ENCODE measurements around the gene CLCN6.
A peak's percentile ranks its signal among the peaks of the same experiment; 100 is the strongest.
"Not testable (repeated sequence)": the region's sequence is repeated elsewhere in the genome, so short reads cannot be mapped to it uniquely, and the experiment has no call there.

CLCN6 gene

DNA sequence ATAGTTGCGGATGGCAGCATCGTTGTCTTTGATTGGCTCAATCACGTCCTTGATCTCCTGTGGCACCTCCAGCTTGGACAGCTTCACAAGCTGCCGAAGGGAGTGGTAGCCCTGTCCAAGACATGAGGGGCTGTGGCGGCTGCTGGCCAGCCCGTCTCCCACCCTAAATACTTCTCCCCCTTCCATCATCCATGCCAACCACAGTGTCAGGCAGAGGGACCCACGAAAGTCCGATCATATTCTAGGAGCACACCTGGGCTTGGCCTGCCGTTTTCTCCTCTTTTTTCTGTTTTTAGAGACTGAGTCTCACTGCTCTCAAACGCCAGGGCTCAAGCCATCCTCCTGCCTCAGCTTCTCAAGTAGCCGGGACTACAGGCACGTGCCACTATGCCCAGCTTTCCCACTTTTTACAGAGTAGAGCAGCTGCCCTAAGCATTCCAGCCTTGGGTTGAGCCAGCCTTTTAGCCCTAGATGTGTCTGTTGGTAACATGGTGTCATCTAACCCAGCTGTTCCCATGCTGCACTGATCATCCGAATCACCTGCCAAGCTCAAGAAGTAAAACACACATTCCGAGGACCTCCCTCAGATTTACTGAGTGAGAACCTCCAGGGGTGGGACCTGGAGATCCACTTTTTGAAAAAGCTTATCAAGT, 10.6 kb upstream of the CLCN6 start:
- no peak for DNase-seq (ENCODE audit: low spot score)

DNA sequence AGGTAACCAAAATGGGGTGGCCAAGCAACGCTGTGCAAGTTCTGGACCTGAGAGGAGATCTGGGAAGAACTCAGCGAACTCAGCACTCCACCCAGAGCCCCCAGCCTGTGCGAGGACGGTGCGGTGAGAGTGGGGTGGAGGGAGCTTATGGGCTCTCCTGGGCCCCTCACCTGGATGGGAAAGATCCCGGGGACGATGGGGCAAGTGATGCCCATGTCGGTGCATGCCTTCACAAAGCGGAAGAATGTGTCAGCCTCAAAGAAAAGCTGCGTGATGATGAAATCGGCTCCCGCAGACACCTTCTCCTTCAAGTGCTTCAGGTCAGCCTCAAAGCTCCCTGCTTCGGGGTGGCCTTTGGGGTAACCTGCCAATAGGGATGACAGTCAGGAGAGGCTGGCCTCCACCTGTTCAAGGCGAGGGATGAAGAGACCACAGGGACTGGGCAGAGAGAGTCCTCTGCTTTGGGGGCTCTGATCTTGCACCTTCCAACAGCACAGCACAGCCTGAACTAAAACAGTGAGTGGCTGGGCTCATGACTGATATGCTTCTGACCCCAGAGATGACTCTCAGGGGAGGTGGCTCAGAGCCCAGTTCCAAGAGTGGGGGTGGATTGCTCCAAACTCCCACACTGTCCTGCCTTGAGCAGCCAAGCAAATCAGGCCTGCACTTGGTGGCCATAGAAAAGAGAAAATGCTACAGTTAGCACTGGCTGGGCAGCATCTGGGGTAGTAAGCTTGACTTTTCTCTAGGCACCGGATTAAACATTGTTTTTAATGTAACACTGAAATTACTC, 9.8 kb upstream of the CLCN6 start:
- DNase-seq (ENCODE audit: low spot score) = no peak

DNA sequence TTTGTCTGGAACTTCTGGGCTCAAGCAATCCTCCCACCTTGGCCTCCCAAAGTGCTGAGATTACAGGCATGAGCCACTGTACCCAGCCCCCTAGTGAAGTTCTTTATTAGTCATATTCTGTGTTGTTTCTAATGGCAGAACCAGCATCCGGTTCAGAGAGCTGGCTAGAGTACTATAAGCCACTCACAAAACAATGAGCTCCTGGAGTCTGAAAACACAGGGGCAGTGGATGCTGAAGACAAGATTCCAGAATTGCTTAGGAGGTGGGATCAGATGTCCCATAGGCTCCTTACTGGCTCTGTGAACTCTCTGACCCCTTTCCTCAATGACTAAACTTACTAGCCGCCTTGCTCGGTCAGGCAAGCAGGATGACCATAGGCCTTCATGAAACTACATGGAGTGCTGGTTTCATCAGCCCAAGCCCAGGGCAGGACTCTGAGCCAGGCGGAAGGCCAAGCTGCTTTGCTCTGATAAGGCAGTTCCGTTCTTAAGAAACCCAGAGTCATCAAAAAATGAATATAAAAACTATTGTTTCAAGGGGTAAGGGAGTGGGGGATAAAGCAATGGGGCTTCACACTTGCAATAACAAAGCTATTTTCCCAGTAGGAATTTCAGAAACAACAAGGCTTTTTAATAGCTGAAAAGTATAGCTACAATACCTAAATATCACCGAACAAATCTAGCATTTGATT, 8.3 kb upstream of the CLCN6 start:
- no peak for DNase-seq (ENCODE audit: low spot score)

DNA sequence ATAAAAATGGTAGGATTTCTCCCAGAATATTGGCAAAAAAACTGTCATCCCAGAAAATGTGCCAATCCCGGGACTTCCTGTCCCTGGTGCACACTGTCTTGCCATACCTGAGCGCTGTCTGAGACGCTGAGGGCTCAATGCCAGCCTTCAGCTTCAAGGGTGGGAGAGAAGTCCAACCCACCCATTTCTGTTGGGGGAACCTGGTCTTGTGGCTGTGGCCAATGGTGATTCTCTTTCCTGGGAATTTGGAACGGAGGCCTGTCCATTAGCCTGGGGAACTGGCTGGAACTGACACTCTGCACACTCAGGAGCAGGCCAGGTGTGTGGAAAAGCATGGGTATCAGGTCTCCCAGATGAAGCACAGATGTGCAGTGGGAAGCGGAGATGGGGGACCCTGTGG, 6.9 kb upstream of the CLCN6 start:
- DNase-seq (ENCODE audit: low spot score) = no peak

DNA sequence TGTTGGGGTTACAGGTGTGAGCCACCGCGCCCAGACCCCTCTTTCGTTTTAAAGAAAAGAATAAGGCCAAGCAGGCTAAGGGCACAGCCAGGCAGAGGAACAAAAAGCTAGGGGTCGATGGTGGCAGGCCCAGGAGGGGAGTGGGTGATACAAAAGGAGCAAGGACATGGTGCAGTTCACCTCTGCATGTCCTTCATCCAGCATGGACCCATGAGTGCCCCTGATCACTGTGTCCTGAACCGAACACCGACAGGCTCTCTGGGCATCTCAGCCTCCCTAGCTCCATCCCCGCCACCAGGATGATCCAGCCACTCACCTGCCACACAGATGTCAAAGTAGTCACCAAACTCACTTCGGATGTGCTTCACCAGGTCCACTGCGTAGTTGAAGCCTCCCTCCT, 6.1 kb upstream of the CLCN6 start:
- no peak for DNase-seq (ENCODE audit: low spot score)

DNA sequence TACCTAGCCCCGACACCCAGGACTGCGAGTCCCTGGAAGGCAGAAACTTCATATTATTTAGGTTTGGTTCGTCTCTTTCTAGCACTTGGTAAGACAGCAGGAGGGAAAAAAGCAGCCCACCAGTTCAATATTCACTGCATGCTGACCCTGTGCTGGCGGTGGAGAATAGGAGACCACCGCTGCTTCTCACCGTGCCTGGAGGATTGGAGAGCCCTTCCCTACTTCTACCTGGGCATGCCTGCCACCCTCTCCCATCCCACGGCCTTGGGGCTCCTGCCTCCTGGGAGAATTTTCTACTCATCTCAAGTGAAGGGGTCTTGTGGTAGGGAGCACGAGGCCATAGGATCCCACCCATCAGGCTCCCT, 5.6 kb upstream of the CLCN6 start:
- DNase-seq (ENCODE audit: low spot score) = no peak

DNA sequence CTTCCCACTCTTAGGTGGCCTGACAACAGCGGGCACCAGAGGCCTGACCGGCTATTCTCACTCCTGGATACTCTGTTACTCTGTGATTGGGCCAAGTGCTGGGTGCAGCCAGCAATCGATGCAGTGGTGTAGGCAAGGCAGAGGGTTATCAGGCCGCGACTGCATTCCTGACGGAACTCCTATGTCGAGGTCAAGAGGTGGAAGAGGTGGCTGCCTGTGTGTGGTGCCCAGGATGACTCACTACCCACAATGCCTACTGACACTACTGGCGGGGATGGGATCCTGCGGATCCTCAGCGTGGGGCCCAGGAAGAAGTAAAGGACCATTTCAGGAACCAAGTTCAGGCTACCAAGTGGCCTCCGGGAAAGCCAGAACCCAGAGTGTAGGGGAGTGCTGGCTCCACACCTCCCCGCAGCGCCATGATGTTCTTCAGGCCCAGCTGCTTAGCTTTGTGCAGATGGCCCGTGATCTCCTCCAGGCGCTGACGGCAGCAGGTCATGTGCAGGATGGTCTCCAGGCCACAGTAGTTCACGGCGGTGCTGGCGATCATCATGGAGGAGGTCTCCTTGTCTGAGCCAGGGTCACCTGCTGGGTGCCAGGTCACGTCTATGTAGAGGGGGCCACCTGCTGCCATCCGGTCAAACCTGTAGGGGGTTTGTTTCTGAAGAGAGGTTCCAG, 5.1 kb upstream of the CLCN6 start:
- no peak for DNase-seq (ENCODE audit: low spot score)

DNA sequence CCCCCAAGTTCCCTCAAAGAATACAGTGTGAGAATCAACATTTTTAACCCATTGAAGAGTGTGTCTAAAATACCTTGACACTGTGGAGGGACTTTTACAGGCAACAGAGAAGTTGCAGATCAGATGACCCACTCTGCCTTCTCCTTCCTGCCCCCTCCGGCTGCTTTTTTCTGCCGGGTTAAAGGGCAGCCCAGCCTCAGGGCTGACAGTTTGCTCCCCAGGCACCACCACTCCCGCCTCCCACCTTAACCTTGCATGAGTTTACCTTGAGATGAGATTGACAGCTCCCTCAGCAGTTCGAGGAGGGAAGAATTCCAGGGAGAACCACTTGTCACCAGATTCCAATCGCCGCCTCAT, 3.4 kb upstream of the CLCN6 start:
- peak; percentile 49 for DNase-seq (ENCODE audit: low spot score)

DNA sequence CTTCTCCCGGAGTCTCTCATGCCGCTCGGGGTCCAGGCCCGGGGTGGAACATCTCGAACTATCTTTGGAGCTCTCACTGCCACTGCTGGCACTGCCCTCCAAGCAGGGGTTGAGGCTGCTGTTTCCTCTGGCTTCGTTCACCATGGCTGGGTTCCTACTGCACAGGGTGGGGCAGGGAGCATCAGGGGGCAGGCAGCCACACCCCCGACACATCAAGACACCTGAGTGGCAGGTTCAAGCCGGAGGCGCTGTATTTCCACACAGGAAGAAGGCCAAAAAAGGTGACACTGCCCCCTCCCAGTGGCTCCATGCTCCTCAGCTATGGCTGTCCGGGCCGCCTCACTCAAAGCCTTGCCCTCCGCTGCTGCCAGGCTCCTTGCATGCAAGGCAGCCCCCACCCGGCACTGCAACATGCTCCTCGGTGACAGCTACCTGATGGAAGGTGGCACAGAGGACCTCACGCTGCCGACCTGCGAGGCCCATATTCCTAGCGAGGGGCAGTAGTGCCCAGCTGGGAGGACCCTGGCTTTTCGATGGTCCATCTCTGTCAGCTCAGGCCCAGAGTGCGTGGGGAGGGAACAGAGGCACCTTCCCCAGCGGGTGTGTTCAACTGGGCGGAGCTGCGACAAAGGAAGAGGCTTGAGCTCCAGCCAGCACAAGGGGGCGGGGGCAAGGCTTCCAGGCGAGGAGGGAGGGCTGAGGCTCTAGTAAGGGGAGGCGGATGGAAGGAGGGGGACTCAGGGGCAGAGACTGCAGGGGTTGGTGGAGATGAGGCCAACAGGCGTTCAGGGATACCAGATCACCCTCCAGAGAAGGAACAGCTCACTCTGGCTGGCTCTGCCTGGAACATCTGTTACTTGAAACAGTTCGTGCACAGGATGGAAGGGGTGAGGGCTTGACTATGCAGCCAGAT, 2.8 kb upstream of the CLCN6 start:
- DNase-seq (ENCODE audit: low spot score) = peak; percentile 91

DNA sequence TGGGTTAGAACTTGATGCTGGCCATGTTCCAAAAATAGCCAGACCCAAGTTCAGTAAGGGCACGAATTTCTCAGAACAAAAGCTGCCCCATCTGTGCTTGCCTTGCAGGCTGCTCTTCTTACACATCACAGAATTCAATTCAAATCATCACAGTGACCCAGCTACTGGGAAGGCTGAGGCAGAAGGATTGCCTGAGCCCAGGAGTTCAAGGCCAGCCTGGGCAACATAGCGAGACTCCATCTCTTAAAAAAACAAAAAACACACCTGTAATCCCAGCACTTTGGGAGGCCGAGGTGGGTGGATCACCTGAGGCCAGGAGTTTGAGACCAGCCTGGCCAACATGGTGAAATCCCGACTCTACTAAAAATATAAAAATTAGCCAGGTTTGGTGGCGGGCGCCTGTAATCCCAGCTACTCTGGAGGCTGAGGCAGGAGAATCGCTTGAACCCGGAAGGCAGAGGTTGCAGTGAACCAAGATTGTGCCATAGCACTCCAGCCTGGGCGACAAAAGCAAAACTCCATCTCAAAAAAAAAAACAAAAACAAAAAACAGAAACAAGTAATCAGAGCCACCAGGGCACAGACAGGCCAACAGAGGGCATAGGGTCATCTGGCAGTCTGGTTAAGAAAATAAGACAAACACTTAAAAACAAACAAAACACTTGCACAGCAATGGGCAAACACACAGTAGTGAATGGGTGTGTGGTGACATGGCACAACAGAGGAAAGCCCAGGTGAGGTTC, 1.9 kb upstream of the CLCN6 start:
- DNase-seq (ENCODE audit: low spot score) = not testable (repeated sequence)

DNA sequence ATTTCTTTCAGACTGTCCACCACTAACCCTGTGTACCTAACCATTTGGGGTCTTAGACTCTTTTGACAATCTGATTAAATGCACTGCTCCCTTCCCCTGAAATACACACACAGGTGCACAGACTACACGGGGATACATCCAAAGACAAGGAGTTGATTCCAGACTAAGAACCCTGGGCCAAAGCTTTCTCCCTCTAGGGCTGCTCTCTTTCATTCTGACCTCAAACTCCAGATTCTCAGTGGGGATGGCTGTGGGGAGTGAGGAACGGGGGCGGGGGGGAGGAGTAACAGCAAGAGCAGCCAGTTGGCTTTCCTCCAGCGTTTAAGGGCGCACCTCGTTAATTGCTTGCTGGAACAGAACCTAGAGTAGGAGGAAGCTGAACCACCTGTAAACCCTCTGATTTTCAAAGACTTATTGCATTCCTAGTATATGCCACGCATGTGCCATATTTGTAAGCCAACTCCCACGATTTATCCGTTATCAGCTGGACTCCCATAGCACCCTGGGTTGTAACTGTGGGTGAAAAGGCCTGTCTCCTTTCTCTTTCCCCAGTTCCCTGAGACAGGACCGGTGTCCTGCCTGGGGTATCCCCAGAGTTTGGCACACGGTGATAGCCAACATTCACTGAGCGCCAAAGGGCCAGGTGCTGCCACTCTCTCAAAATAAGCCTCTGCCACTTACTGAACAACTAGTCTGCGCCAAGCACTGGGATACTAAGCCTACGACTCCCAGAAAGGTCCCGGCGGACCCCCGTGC, 1.1 kb upstream of the CLCN6 start:
- DNase-seq (ENCODE audit: low spot score) = no peak

DNA sequence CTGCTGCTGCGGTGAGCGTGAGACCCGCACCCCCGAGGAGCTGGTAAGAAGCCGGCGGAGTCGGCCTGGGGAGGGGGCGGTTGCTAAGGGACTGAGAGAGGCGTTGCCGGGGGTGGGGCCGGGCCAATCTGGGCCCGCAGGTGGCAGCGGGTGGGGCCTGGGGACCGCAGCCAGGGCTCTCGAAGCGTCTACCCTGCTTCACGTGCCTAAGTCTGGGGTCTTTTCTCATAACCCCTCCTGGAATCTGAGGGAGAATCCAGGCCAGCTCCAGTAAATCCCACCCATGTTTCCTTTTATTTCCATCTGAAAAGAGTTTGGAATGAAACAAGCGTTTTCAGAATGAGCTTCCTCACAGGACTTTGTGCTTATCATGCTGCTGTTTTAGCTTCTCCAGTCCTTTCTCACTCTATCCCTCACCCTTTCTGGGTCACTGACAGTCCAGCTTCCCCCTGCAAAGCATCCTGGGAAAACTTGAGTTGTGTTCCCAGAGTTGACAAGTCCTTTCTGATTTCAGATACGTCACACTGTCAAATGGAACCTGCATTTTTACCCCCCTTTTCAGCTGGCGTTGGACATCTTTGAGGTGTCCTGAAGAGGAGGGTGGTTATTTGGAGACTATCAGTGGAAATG, 431 bp downstream of the CLCN6 start:
- DNase-seq (ENCODE audit: low spot score) = peak; percentile 55

DNA sequence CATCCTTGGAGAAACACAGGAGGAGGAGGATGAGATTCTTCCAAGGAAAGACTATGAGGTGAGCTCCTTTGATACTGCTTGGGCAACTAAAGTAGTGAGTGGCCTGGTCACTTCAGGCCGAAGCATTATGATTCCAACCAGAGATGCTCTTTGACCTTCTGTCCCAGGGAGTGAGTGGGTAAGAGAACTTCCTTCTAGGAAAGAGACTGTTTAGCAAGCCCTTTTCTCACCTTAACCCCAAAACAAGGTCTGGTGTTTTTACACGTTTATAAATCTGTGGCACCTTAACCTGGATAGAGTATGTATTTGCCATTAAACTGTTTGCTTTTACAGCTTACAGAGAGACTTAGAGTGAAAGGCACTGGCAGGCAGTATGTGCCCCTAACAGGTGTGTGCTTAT, 1.1 kb downstream of the CLCN6 start:
- DNase-seq (ENCODE audit: low spot score) = no peak

DNA sequence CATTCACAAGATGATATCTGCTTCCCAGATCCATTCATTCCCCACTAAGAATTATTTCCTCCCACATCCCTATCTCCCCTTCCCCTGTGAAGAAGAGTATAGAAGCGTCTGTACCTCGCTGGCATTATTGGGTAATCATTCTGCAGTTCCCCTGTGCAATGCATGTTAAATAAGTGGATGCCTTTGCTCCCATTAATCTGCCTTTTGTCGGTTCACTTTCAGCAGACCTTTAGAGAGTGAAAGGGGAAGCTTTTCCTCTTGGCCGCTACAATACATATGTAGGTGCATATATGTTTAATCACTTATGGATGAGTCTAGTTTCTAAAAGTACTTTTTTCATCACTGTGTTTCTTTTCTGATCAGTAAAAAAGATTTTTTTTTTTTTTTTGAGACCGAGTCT, 7.0 kb downstream of the CLCN6 start:
- no peak for DNase-seq (ENCODE audit: low spot score)

DNA sequence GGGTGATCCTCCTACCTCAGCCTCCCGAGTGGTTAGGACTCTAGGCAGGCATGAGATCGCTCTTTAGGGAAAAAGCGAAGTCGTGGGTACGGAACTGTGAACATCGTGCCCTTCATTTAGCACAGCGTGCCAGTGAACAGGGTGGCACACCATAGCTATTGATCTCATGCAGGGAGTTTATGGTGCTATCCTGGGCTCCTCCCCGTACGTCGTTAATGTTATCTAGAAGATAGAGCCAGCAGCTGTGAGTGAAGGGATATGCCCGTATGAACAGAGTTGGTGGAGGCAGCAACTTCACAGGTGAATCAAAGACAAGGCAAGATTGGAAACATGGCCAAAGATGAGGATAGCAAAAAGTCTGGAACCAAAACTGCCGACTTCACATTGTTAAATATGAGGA, 11.2 kb downstream of the CLCN6 start:
- DNase-seq (ENCODE audit: low spot score) = no peak

DNA sequence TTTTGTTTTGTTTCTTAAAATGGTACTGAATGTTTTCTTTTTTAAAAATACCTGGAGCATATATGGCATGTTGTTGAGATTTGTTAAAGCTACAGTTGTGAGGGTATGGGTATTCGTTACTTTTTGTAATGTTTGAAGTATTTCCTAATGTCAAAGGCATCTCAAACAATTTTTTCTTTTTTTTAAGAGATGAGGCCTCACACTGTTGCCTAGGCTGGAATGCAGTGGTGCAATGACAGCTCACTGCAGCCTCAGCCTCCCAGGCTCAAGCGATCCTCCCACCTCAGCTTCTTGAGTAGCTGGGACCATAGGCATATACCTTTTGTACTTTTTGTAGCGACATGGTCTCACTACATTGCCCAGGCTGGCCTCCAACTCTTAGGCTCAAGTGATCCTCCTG, 16.1 kb downstream of the CLCN6 start:
- DNase-seq (ENCODE audit: low spot score) = no peak

DNA sequence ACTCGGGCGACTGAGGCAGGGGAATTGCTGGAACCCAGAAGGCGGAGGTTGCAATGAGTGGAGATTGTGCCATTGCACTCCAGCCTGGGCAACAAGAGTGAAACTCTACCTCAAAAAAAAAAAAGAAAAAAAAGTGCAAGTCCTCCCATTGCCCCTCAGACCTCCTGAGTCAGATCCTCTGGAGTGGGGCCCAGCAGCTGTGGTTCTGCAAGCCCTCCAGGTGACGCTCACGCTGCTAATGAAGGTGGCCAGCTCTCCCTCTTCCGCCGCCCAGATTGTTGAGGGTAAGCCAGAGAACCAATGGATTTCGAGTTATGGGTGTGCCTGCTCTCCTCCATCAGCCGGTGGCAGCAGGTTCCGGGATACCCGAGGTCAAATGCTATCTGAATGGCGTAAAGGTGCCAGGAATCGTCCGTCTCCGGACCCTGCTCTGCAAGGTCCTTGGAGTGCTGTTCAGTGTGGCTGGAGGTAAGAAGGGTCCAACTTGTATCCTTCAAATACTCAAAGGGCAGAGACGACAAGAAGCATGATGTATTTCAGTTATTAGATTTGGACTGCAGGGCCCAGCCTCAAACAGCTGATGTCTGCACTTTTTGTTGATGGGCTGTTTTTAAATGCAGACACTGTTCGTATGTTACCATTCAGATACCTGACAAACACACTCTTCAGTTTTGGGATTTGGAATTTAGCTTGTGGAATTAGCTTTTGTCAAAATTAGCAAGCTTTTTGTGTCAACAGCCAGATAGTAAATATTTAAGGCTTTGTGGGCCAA, 17.6 kb downstream of the CLCN6 start:
- DNase-seq (ENCODE audit: low spot score) = no peak

DNA sequence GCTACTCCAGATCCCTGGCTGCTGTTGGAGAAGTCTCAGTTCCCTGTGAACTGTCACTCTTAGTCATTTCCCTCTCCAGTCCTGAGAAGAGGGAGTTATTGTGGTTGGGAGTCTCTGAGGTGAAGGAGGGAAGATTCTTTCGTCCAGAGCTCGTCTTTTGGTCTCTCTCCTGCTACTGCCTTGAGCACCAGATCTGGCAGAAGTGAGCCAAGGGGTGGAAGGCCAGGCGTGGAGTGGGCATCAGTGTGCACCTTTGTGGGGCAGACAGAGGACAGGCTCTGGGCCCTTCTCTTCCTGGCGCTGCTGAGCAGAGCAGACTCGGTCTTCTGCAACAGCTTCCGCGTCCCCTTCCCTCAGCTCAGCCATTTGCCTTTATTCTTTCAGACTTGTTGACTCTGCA, 19.1 kb downstream of the CLCN6 start:
- no peak for DNase-seq (ENCODE audit: low spot score)

DNA sequence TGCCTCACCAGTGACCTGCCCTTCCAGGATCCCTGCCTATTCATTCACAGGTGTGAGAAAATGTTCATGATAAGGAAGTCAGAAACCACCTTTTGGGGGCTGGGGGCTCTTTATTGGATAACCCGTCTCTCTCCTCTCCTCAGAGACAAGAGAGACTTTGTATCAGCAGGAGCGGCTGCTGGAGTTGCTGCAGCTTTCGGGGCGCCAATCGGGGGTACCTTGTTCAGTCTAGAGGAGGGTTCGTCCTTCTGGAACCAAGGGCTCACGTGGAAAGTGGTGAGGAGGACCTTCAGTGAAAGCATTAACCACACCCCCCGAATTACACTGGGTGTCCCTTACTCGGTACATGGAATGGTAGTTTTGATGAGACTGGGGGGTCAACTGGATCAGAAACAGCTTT, 21.0 kb downstream of the CLCN6 start:
- no peak for DNase-seq (ENCODE audit: low spot score)

Measured in AG20443 (cell line).